D721Med (cell line): ENCODE data around the gene BMPR1A.

Source experiments
- DNase-seq: peaks from one replicate; pipeline ENCODE4 v3.0.0; 2011; ENCODE audit warnings: low spot score; ENCODE audit not compliant: insufficient read length
- FAIRE-seq: peaks from 2 replicates; lab custom pipeline; 2011; peaks lifted over from hg19 to GRCh38; lab: Jason Lieb, UNC
- TF ChIP-seq, protein P1 (sequence below): IDR thresholded peaks from 2 replicates; pipeline ENCODE4 v1.5.1; 2012; ENCODE audit warnings: mild to moderate bottlenecking, control low read depth; ENCODE audit not compliant: insufficient read depth; ENCODE audit errors: missing control alignments

The BMPR1A gene

DNA sequence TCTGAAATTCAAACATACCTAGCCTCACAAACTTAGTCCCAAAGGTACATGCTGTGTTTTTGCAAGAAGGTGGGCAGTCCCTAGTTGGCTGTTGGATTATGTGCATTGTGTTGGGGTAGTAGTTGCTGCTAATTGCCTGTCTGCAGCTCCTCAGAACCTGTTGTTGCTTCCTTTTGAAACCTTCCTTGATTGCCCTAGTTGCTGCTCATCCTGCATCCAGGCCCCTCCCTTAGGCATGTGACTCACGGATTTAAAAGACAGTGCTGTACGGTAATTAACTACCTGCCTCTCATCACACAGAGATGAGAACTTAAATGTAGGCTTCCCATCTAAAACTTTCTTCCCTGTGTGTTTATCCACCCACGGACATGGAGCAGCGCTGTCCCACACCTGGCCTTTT is 67.7 kb downstream of the BMPR1A start:
- DNase-seq (no peak), FAIRE-seq (no peak)
- TF ChIP-seq, protein P1, sequence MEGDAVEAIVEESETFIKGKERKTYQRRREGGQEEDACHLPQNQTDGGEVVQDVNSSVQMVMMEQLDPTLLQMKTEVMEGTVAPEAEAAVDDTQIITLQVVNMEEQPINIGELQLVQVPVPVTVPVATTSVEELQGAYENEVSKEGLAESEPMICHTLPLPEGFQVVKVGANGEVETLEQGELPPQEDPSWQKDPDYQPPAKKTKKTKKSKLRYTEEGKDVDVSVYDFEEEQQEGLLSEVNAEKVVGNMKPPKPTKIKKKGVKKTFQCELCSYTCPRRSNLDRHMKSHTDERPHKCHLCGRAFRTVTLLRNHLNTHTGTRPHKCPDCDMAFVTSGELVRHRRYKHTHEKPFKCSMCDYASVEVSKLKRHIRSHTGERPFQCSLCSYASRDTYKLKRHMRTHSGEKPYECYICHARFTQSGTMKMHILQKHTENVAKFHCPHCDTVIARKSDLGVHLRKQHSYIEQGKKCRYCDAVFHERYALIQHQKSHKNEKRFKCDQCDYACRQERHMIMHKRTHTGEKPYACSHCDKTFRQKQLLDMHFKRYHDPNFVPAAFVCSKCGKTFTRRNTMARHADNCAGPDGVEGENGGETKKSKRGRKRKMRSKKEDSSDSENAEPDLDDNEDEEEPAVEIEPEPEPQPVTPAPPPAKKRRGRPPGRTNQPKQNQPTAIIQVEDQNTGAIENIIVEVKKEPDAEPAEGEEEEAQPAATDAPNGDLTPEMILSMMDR = no peak

DNA sequence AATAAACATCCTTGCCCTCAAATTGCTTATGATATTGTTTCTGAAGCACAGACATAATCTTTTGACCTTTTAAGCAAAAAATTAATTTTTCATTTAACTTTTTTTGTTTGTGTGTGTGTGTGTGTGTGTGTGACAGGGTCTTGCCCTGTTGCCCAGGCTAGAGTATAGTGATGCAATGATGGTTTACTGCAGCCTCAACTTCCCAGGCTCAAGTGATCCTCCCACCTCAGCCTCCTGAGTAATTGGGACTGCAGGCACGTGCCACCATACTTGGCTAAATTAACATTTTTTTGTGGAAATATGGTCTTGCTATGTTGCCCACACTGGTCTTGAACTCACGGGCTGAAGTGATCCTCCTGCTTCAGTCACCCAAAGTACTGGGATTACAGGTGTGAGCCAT is 68.9 kb downstream of the BMPR1A start:
- TF ChIP-seq, protein P1 = no peak
- no peak for DNase-seq
- FAIRE-seq = no peak

GRCh38 chr10:86827639-86828038 is 71.2 kb downstream of the BMPR1A start:
- DNase-seq = no peak
- TF ChIP-seq, protein P1 = no peak
- no peak for FAIRE-seq

- DNase-seq (no peak), FAIRE-seq (peak; percentile 41)
- TF ChIP-seq, protein P1 = no peak
Measured at GRCh38 chr10:86828145-86828544, 71.7 kb downstream of the BMPR1A start.

- DNase-seq = no peak
- TF ChIP-seq, protein P1 = no peak
- peak; percentile 75 for FAIRE-seq
Measured at GRCh38 chr10:86829472-86829871, 73.1 kb downstream of the BMPR1A start.

GRCh38 chr10:86830043-86830591 is 73.7 kb downstream of the BMPR1A start:
- DNase-seq (no peak), FAIRE-seq (no peak)

GRCh38 chr10:86833969-86834368 is 77.5 kb downstream of the BMPR1A start:
- FAIRE-seq = no peak
- TF ChIP-seq, protein P1 = no peak
- no peak for DNase-seq

More at GRCh38 chr10:86830043-86830591, 73.7 kb downstream of the BMPR1A start:
- TF ChIP-seq, protein P1 = no peak
